Hematopoietic multipotent progenitor cell treated with erythropoietin and hydrocortisone succinate and interleukin-3 and kit ligand, for 15 days (in vitro differentiated cells): ENCODE results near the gene UTF1.

Source experiments
- DNase-seq: peaks from one replicate; pipeline ENCODE4 v3.0.0-alpha.2; 2015; ENCODE audit warnings: low spot score

The UTF1 gene

GRCh38 chr10:133196936-133197758 lies 32.9 kb upstream of the UTF1 start:
- DNase-seq, result no peak

GRCh38 chr10:133197786-133198185 lies 32.2 kb upstream of the UTF1 start:
- DNase-seq, result no peak

- DNase-seq, result no peak
Observed at GRCh38 chr10:133198206-133198605, 31.8 kb upstream of the UTF1 start.

- no peak for DNase-seq
Observed at GRCh38 chr10:133198621-133199487, 31.2 kb upstream of the UTF1 start.

- no peak for DNase-seq
Observed at GRCh38 chr10:133199488-133199885, 30.5 kb upstream of the UTF1 start.

- DNase-seq, result no peak
Observed at GRCh38 chr10:133199992-133200611, 29.9 kb upstream of the UTF1 start.

- no peak for DNase-seq
Observed at GRCh38 chr10:133200621-133201031, 29.4 kb upstream of the UTF1 start.

GRCh38 chr10:133201151-133201947 lies 28.7 kb upstream of the UTF1 start:
- DNase-seq, result no peak

- no peak for DNase-seq
Observed at GRCh38 chr10:133201948-133202725, 27.9 kb upstream of the UTF1 start.

- DNase-seq, result no peak
Observed at GRCh38 chr10:133202778-133203651, 27.0 kb upstream of the UTF1 start.

- DNase-seq, result no peak
Observed at GRCh38 chr10:133203652-133204195, 26.3 kb upstream of the UTF1 start.

- no peak for DNase-seq
Observed at GRCh38 chr10:133204226-133205015, 25.6 kb upstream of the UTF1 start.

- no peak for DNase-seq
Observed at GRCh38 chr10:133205146-133205545, 24.9 kb upstream of the UTF1 start.

GRCh38 chr10:133206356-133207040 lies 23.5 kb upstream of the UTF1 start:
- DNase-seq, result no peak

GRCh38 chr10:133207041-133207600 lies 22.9 kb upstream of the UTF1 start:
- DNase-seq, result no peak

- no peak for DNase-seq
Observed at GRCh38 chr10:133207627-133208026, 22.4 kb upstream of the UTF1 start.

- no peak for DNase-seq
Observed at GRCh38 chr10:133208466-133208865, 21.6 kb upstream of the UTF1 start.

GRCh38 chr10:133209117-133209516 lies 20.9 kb upstream of the UTF1 start:
- DNase-seq, result no peak
